Measurements from ENCODE around the gene SMPD3. TPM values are rescaled to one million over a fixed set of nuclear protein-coding genes. Genes with fewer than 3 reads are reported as not detected.

Gene SMPD3
- total and polyA plus RNA-seq, 2 experiments from 2014 or later, result 0.57 to 0.83 TPM

- TF ChIP-seq ZNF331 (CRISPR knock-in tag; IDR thresholded peaks at IDR 0.05; ENCODE audit: low read depth) (no peak), ETS1 (IDR thresholded peaks at IDR 0.05) (no peak), EZH2phosphoT487 (IDR thresholded peaks at IDR 0.05; ENCODE audit: unreplicated experiment) (no peak)
- TF ChIP-seq, protein P1, sequence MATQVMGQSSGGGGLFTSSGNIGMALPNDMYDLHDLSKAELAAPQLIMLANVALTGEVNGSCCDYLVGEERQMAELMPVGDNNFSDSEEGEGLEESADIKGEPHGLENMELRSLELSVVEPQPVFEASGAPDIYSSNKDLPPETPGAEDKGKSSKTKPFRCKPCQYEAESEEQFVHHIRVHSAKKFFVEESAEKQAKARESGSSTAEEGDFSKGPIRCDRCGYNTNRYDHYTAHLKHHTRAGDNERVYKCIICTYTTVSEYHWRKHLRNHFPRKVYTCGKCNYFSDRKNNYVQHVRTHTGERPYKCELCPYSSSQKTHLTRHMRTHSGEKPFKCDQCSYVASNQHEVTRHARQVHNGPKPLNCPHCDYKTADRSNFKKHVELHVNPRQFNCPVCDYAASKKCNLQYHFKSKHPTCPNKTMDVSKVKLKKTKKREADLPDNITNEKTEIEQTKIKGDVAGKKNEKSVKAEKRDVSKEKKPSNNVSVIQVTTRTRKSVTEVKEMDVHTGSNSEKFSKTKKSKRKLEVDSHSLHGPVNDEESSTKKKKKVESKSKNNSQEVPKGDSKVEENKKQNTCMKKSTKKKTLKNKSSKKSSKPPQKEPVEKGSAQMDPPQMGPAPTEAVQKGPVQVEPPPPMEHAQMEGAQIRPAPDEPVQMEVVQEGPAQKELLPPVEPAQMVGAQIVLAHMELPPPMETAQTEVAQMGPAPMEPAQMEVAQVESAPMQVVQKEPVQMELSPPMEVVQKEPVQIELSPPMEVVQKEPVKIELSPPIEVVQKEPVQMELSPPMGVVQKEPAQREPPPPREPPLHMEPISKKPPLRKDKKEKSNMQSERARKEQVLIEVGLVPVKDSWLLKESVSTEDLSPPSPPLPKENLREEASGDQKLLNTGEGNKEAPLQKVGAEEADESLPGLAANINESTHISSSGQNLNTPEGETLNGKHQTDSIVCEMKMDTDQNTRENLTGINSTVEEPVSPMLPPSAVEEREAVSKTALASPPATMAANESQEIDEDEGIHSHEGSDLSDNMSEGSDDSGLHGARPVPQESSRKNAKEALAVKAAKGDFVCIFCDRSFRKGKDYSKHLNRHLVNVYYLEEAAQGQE (IDR thresholded peaks at IDR 0.05; ENCODE audit: unreplicated experiment), result no peak
These were observed 138.5 kb downstream of the SMPD3 start (continued) for GRCh38 chr16:68309799-68310198.

Small RNA genes lying within 50 kb of the gene (small RNA-seq; reads per million reads assigned to genes)
- gene RF00019 (ENCODE audit: low replicate concordance) (not detected), gene RNU4-30P (ENCODE audit: low replicate concordance) (0.10 reads per million)

Other genes with a start within 250 kb of the SMPD3 start
- 42.7 and 44.0 TPM in 2 replicates for gene ESRP2, start 212.4 kb downstream of the SMPD3 start, total RNA-seq (2014; rRNA removed; shearing (Covaris generic))
- 16.2 TPM in 2 replicates for gene ESRP2, start 212.4 kb downstream of the SMPD3 start, polyA plus RNA-seq (2016; fragmentation: Nextera tagmentation; extraction: Ambion mirVana)
- gene PLA2G15, start 203.1 kb downstream of the SMPD3 start, total RNA-seq (2014; rRNA removed; shearing (Covaris generic)), result 14.8 and 14.9 TPM in 2 replicates
- 3.1 TPM in 2 replicates for gene PLA2G15, start 203.1 kb downstream of the SMPD3 start, polyA plus RNA-seq (2016; fragmentation: Nextera tagmentation; extraction: Ambion mirVana)
- gene SLC7A6, start 184.0 kb downstream of the SMPD3 start, total RNA-seq (2014; rRNA removed; shearing (Covaris generic)), result 19.7 and 30.9 TPM in 2 replicates
- 15.0 and 16.6 TPM in 2 replicates for gene SLC7A6, start 184.0 kb downstream of the SMPD3 start, polyA plus RNA-seq (2016; fragmentation: Nextera tagmentation; extraction: Ambion mirVana)
- 16.4 and 16.5 TPM in 2 replicates for gene SLC7A6OS, start 137.6 kb downstream of the SMPD3 start, total RNA-seq (2014; rRNA removed; shearing (Covaris generic))
- gene SLC7A6OS, start 137.6 kb downstream of the SMPD3 start, polyA plus RNA-seq (2016; fragmentation: Nextera tagmentation; extraction: Ambion mirVana), result 13.8 and 17.9 TPM in 2 replicates
- gene PRMT7, start 137.5 kb downstream of the SMPD3 start, total RNA-seq (2014; rRNA removed; shearing (Covaris generic)), result 61.9 and 65.3 TPM in 2 replicates
- gene PRMT7, start 137.5 kb downstream of the SMPD3 start, polyA plus RNA-seq (2016; fragmentation: Nextera tagmentation; extraction: Ambion mirVana), result 20.2 TPM in 2 replicates
- 14.6 and 20.5 TPM in 2 replicates for gene ZFP90, start 90.8 kb upstream of the SMPD3 start, total RNA-seq (2014; rRNA removed; shearing (Covaris generic))
- 10.0 and 12.8 TPM in 2 replicates for gene ZFP90, start 90.8 kb upstream of the SMPD3 start, polyA plus RNA-seq (2016; fragmentation: Nextera tagmentation; extraction: Ambion mirVana)
- gene CDH3, start 196.8 kb upstream of the SMPD3 start, total RNA-seq (2014; rRNA removed; shearing (Covaris generic)), result 197 and 210 TPM in 2 replicates
- gene CDH3, start 196.8 kb upstream of the SMPD3 start, polyA plus RNA-seq (2016; fragmentation: Nextera tagmentation; extraction: Ambion mirVana), result 73.6 and 78.0 TPM in 2 replicates